GM12892 (cell line): ENCODE data around the gene CLECL1.

Source experiments
- POLR2A ChIP-seq: IDR thresholded peaks from 2 replicates; pipeline ENCODE4 v1.6.1; 2011; ENCODE audit warnings: low read depth, low read length, control low read depth
- POLR2AphosphoS5 ChIP-seq: IDR thresholded peaks from 2 replicates; pipeline ENCODE4 v1.6.1; 2011; ENCODE audit warnings: low read depth, low read length, control low read depth

- TF ChIP-seq POLR2A (no peak), POLR2AphosphoS5 (no peak)
Measured at GRCh38 chr12:9706086-9706685, 26.7 kb downstream of the CLECL1 start.
